ENCODE measurements around the gene MUC16.
"Not testable (repeated sequence)": the region's sequence is repeated elsewhere in the genome, so short reads cannot be mapped to it uniquely, and the experiment has no call there.

MUC16 gene

GRCh38 chr19:9009935-9010651 lies at the start of gene MUC16:
Gene MUC16 (minus strand): TSS chr19:9010409.
- DNase-seq = no peak

- DNase-seq = no peak
These were observed 48.9 kb upstream of the MUC16 start for GRCh38 chr19:9058905-9059667.

- DNase-seq = no peak
These were observed 47.5 kb upstream of the MUC16 start for GRCh38 chr19:9057505-9058258.

- DNase-seq = not testable (repeated sequence)
These were observed 45.9 kb upstream of the MUC16 start for GRCh38 chr19:9056131-9056530.

- DNase-seq = no peak
These were observed 44.6 kb upstream of the MUC16 start for GRCh38 chr19:9054765-9055164.

GRCh38 chr19:9054207-9054606 lies 44.0 kb upstream of the MUC16 start:
- no peak for DNase-seq

- not testable (repeated sequence) for DNase-seq
These were observed 43.5 kb upstream of the MUC16 start for GRCh38 chr19:9053674-9054073.

GRCh38 chr19:9052894-9053293 lies 42.7 kb upstream of the MUC16 start:
- DNase-seq = no peak

GRCh38 chr19:9046694-9047093 lies 36.5 kb upstream of the MUC16 start:
- no peak for DNase-seq

- DNase-seq = no peak
These were observed 34.2 kb upstream of the MUC16 start for GRCh38 chr19:9044449-9044848.

GRCh38 chr19:9043524-9043923 lies 33.3 kb upstream of the MUC16 start:
- no peak for DNase-seq

GRCh38 chr19:9041023-9041422 lies 30.8 kb upstream of the MUC16 start:
- DNase-seq = no peak

- DNase-seq = no peak
These were observed 29.9 kb upstream of the MUC16 start for GRCh38 chr19:9040131-9040530.

GRCh38 chr19:9039728-9040127 lies 29.5 kb upstream of the MUC16 start:
- no peak for DNase-seq

- no peak for DNase-seq
These were observed 27.3 kb upstream of the MUC16 start for GRCh38 chr19:9037400-9038062.

GRCh38 chr19:9032136-9032631 lies 22.0 kb upstream of the MUC16 start:
- no peak for DNase-seq

- no peak for DNase-seq
These were observed 8.1 kb upstream of the MUC16 start for GRCh38 chr19:9018163-9018875.

GRCh38 chr19:9014803-9015202 lies 4.6 kb upstream of the MUC16 start:
- no peak for DNase-seq

GRCh38 chr19:9013988-9014387 lies 3.8 kb upstream of the MUC16 start:
- DNase-seq = no peak

- DNase-seq = no peak
These were observed 1.7 kb upstream of the MUC16 start for GRCh38 chr19:9011875-9012274.

- DNase-seq = no peak
These were observed 484 bp upstream of the MUC16 start for GRCh38 chr19:9010693-9011092.

GRCh38 chr19:9009431-9009830 lies 778 bp downstream of the MUC16 start:
- no peak for DNase-seq
